ES-I3 (cell line): ENCODE measurements around the gene CSRNP2.
"Not testable (repeated sequence)": the region's sequence is repeated elsewhere in the genome, so short reads cannot be mapped to it uniquely, and the experiment has no call there.

Source experiments
- H3K36me3 ChIP-seq: 2 replicates; pipeline ENCODE4 v1.6.1; 2013; ENCODE audit warnings: mild to moderate bottlenecking, low read length, control low read depth, moderate library complexity; ENCODE audit not compliant: insufficient read depth
- H3K4me1 ChIP-seq: 2 replicates; pipeline ENCODE4 v1.6.1; 2013; ENCODE audit warnings: mild to moderate bottlenecking, control low read depth, low read length; ENCODE audit not compliant: insufficient read depth
- H3K9ac ChIP-seq: 2 replicates; pipeline ENCODE4 v1.6.1; 2013; ENCODE audit warnings: low read depth, mild to moderate bottlenecking, low read length, moderate library complexity
- H3K9me3 ChIP-seq: 2 replicates; pipeline ENCODE4 v1.6.1; 2013; ENCODE audit warnings: mild to moderate bottlenecking, low read length, moderate library complexity; ENCODE audit not compliant: control insufficient read depth, insufficient read depth

CSRNP2 gene

DNA sequence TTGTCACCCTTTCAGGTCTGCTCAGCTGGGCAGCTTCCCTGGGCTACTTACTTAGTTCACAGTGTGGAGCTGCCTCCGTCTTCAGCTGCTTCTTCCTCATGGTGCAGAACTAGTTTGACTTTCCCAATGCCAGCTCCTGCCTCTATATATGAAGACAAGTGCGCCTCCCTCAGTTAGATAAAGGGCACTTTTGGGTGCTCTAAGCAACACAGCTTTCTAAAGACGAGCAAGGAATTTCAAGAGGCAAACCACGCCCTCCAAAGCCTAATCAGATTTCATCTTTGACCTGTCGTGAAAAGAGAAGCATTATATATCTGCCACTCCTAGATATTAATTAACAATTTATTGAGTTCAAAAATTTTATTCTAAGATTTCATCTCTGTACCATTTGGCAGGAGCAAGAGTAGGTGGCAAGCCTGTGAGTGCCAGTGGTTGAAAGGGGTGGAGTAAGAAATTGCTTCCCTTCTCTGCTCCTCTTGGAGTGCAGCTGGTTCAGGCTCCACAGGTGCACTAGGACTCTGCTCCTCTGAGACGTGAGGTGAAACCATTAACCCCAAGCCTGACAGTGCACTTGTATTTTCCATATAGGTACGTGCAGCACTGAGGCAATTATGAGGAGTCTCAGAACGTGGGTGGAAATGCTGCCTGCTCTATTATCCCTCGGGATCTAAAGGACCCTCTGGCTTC, 55.1 kb downstream of the CSRNP2 start:
- peak overlapping the region; percentile 4; the same call in 1 of the 2 replicates for H3K9ac ChIP-seq

DNA sequence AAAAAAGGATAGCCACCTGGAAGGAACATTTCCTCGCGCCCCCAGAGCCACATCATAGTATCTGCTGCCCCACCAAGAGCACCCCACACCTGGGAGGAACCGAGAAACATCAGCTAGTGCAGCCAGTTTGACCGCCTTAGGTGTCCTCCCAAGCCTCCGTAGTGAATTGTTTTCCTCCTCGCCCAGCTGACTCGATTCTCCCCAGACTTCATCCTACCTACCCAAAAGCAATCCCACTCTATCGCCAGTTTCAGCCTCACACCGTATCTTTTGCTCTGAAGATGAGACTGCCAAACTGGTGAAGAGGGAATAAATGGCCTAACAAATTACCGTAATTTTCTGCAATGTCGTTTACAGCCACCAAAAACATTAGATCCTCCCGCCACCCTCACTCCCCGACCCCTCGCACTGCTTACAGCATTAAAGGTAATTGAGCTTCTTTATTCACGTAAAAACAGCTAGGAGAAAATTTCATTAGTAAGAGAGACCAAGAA, 56.0 kb downstream of the CSRNP2 start:
- Histone ChIP-seq H3K9ac (no peak overlapping the region; the same call in 1 of the 2 replicates), H3K36me3 (no peaks in the 10 kb centered on the region), H3K9me3 (no peaks in the 10 kb centered on the region), H3K4me1 (peaks cover 13% of the 10 kb centered on the region)

More for the DNA sequence above, 55.1 kb downstream of the CSRNP2 start:
- no peaks in the 10 kb centered on the region for H3K9me3 ChIP-seq
- peaks cover 13% of the 10 kb centered on the region for H3K4me1 ChIP-seq
- H3K36me3 ChIP-seq = no peaks in the 10 kb centered on the region

GRCh38 chr12:51025836-51026638, 57.4 kb downstream of the CSRNP2 start, which contains the start of gene SLC11A2:
Gene SLC11A2 (minus strand): TSS chr12:51026384. CDS start chr12:51010728, 15,656 bp downstream.
- peak within 1 kb of the TSS; percentile 88 for H3K9ac ChIP-seq
- no peaks in the 10 kb centered on the region for H3K36me3 ChIP-seq
- peaks cover 13% of the 10 kb centered on the region for H3K4me1 ChIP-seq
- H3K9me3 ChIP-seq = no peaks in the 10 kb centered on the region

- Histone ChIP-seq H3K4me1 (peaks cover 13% of the 10 kb centered on the region), H3K9ac (peak overlapping the region; percentile 88), H3K36me3 (no peaks in the 10 kb centered on the region), H3K9me3 (no peaks in the 10 kb centered on the region)
These were observed 58.0 kb downstream of the CSRNP2 start for GRCh38 chr12:51025338-51025835.

- Histone ChIP-seq H3K9me3 (no peaks in the 10 kb centered on the region), H3K36me3 (no peaks in the 10 kb centered on the region), H3K9ac (peak overlapping the region; percentile 88), H3K4me1 (peaks cover 11% of the 10 kb centered on the region)
These were observed 59.6 kb downstream of the CSRNP2 start for GRCh38 chr12:51023625-51024382.

DNA sequence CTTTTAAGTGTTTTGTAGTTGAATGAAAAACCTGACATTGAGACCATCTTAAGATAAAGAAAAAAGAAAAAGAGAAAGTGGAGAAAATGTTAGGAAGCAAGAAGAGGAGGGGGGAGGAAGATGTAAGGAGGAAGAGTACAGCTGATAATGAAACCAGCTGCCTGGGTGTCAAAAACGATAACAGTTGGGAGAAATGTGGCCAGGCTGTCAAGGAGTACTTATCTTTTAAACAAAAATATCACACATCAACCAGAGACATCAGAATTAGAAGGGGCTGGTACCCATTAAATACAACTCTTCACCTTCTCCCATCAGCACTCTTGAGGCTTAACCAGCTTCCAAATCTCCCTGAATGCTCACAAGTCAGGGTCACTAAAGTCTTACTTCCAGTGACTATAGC, 61.7 kb downstream of the CSRNP2 start:
- Histone ChIP-seq H3K9ac (no peak overlapping the region), H3K36me3 (no peaks in the 10 kb centered on the region), H3K4me1 (0 out of 2 replicates have a peak, but pooled peaks cover 4% of the 10 kb centered on the region), H3K9me3 (no peaks in the 10 kb centered on the region)

DNA sequence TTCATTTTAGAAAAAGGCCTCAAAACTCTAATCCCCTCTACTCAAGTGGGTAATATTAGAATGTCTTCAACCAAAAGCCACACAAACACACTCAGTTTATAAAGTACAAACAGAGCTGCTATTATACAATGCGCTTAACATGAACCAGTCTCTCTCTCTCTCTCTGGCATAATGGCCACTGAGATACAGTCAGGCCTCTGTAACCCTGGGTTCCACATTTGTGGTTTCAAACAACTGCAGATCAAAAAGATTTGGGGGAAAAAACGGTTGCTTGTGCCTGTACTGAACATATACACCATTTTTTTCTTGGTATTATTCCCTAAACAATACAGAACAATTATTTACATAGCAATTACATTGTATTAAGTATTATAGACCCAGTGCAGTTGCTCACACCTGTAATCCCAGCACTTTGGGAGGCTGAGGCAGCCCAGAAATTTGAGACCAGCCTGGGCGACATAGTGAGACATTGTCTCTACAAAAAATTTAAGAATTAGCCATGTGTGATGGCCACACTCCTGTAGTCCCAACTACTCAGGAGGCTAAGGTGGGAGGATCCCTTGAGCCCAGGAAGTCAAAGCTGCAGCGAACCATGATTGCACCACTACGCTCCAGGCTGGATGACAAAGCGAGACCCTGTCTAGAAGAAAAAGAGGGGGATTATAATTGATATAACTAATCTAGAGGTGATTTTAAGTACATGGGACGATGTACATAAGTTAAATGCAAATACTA, 62.8 kb downstream of the CSRNP2 start:
- Histone ChIP-seq H3K9me3 (no peaks in the 10 kb centered on the region), H3K4me1 (0 out of 2 replicates have a peak, but pooled peaks cover 4% of the 10 kb centered on the region), H3K9ac (no peak overlapping the region), H3K36me3 (no peaks in the 10 kb centered on the region)

DNA sequence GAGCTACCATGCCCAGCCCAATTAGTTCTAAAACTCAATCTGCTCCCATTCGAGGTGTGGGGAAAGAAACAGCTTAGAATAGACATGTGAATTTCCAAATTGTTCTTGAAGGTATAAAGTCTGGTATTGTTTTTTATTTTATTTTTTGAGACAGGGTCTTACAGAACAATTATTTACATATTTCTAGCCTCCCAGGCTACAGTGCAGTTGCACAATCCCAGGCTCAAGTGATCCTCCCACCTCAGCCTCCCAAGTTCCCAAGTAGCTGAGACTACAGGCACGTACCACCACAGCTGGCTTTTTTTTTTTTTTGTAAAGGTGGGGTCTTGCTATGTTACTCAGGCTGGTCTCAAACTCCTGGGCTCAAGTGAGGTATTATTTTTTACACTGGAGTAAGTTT, 63.5 kb downstream of the CSRNP2 start:
- H3K36me3 ChIP-seq = no peaks in the 10 kb centered on the region
- H3K4me1 ChIP-seq = 0 out of 2 replicates have a peak, but pooled peaks cover 4% of the 10 kb centered on the region
- H3K9me3 ChIP-seq = no peaks in the 10 kb centered on the region
- no peak overlapping the region for H3K9ac ChIP-seq

- H3K4me1 ChIP-seq = 0 out of 2 replicates have a peak, but pooled peaks cover 3% of the 10 kb centered on the region
These were observed 64.4 kb downstream of the CSRNP2 start for GRCh38 chr12:51018956-51019355.

GRCh38 chr12:51017452-51017851, 65.9 kb downstream of the CSRNP2 start:
- no peaks in the 10 kb centered on the region for H3K36me3 ChIP-seq
- no peak overlapping the region for H3K9ac ChIP-seq
- no peaks in the 10 kb centered on the region for H3K9me3 ChIP-seq
- H3K4me1 ChIP-seq = no peaks in the 10 kb centered on the region

More at GRCh38 chr12:51018956-51019355, 64.4 kb downstream of the CSRNP2 start:
- Histone ChIP-seq H3K9ac (no peak overlapping the region), H3K9me3 (no peaks in the 10 kb centered on the region), H3K36me3 (no peaks in the 10 kb centered on the region)

- H3K9ac ChIP-seq, H3K36me3 ChIP-seq, H3K4me1 ChIP-seq, H3K9me3 ChIP-seq: not testable (repeated sequence)
These were observed 68.9 kb downstream of the CSRNP2 start for GRCh38 chr12:51014467-51014866.

DNA sequence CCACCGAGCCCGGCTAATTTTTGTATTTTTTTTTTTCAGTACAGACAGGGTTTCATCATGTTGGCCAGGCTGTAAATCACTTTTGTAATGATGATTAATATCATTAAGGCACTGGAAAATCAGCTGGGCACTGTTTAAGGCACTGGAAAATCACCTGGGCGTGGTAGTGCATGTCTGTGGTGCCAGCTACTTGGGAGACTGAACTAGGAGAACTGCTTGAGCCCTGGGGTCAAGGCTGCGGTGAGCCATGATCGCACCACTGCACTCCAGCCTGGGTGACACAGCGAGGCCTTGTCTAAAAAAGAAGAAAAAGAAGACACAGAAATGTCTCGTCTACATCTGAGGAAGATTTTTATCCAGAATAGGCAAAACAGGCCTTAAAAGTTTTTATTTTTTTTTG, 70.0 kb downstream of the CSRNP2 start:
- Histone ChIP-seq H3K36me3 (no peaks in the 10 kb centered on the region), H3K4me1 (peaks cover 8% of the 10 kb centered on the region), H3K9ac (no peak overlapping the region), H3K9me3 (no peaks in the 10 kb centered on the region)

- H3K9me3 ChIP-seq = no peaks in the 10 kb centered on the region
- H3K9ac ChIP-seq = no peak overlapping the region
- H3K4me1 ChIP-seq = peaks cover 8% of the 10 kb centered on the region
- H3K36me3 ChIP-seq = no peaks in the 10 kb centered on the region
These were observed 70.7 kb downstream of the CSRNP2 start for GRCh38 chr12:51012570-51013236.
